ENCODE measurements around the gene COL16A1. TPM values are rescaled to one million over a fixed set of nuclear protein-coding genes. Genes with fewer than 3 reads are reported as not detected.

The COL16A1 gene
- total RNA-seq, 2 donors from 2014 or later: 10.1 to 15.8 TPM

- Histone ChIP-seq H3K9me3 (no peaks in the 10 kb centered on the region), H3K4me1 (peaks cover 21% of the 10 kb centered on the region), H3K4me3 (no peak overlapping the region), H3K27ac (peak overlapping the region in 2 of 4 donors; percentile 26 to 39), H3K27me3 (no peaks in the 10 kb centered on the region), H3K36me3 (replicated peaks in 1 of 2; ENCODE audit: insufficient read depth in 1 of 2, low read depth in 2 of 2) (no peaks in the 10 kb centered on the region)
- DNase-seq: peak; percentile 60 to 81 (median 78)
- TF ChIP-seq CTCF (IDR thresholded peaks at IDR 0.05) (no peak), POLR2A (IDR thresholded peaks at IDR 0.05) (no peak)
- peak; percentile 74 for ATAC-seq
- intact Hi-C loops (cut with DNase I): no loop called here
- 66% methylated on average over 4 of the region's 4 CpGs; no CpG with 5 or more reads in 1 of the 2 donors for WGBS, 2 donors
Measured at GRCh38 chr1:31696242-31696641, 7.6 kb downstream of the COL16A1 start.

GRCh38 chr1:31695327-31695726, 8.5 kb downstream of the COL16A1 start:
- Histone ChIP-seq H3K27me3 (no peaks in the 10 kb centered on the region), H3K36me3 (replicated peaks in 1 of 2; ENCODE audit: insufficient read depth in 1 of 2, low read depth in 2 of 2) (no peaks in the 10 kb centered on the region), H3K4me3 (no peak overlapping the region), H3K9me3 (no peaks in the 10 kb centered on the region), H3K27ac (peak overlapping the region in 1 of 4 donors; percentile 26), H3K4me1 (peaks cover 12% of the 10 kb centered on the region)
- ATAC-seq: no peak
- 60% methylated on average over 5 of the region's 5 CpGs; no CpG with 5 or more reads in 1 of the 2 donors for WGBS, 2 donors
- DNase-seq: no peak
- TF ChIP-seq POLR2A (IDR thresholded peaks at IDR 0.05) (no peak), CTCF (IDR thresholded peaks at IDR 0.05) (no peak)
- intact Hi-C loops (cut with DNase I): no loop called here

- Histone ChIP-seq H3K9me3 (no peaks in the 10 kb centered on the region), H3K4me1 (peaks cover 8% of the 10 kb centered on the region), H3K27me3 (no peaks in the 10 kb centered on the region), H3K27ac (no peak overlapping the region), H3K4me3 (no peak overlapping the region), H3K36me3 (replicated peaks in 1 of 2; ENCODE audit: insufficient read depth in 1 of 2, low read depth in 2 of 2) (no peaks in the 10 kb centered on the region)
- intact Hi-C loops (cut with DNase I): no loop called here
- DNase-seq: no peak
- TF ChIP-seq CTCF (IDR thresholded peaks at IDR 0.05): no peak
- TF ChIP-seq POLR2A (IDR thresholded peaks at IDR 0.05): no peak
- ATAC-seq: no peak
- WGBS, 2 donors: 82% methylated on average over 8 of the region's 8 CpGs
Measured at GRCh38 chr1:31694964-31695313, 8.9 kb downstream of the COL16A1 start.

GRCh38 chr1:31694069-31694963, 9.5 kb downstream of the COL16A1 start:
- 85 to 86% methylated on average over 11 to 12 of the region's 12 CpGs for WGBS, 2 donors
- DNase-seq (no peak), ATAC-seq (no peak)
- Histone ChIP-seq H3K4me1 (peaks cover 7% of the 10 kb centered on the region), H3K27ac (no peak overlapping the region), H3K4me3 (no peak overlapping the region), H3K9me3 (no peaks in the 10 kb centered on the region), H3K36me3 (replicated peaks in 1 of 2; ENCODE audit: insufficient read depth in 1 of 2, low read depth in 2 of 2) (no peaks in the 10 kb centered on the region), H3K27me3 (no peaks in the 10 kb centered on the region)
- TF ChIP-seq POLR2A (IDR thresholded peaks at IDR 0.05) (no peak), CTCF (IDR thresholded peaks at IDR 0.05) (no peak)
- intact Hi-C loops (cut with DNase I): no loop called here

GRCh38 chr1:31693231-31693630, 10.6 kb downstream of the COL16A1 start:
- intact Hi-C loops (cut with DNase I): no loop called here
- Histone ChIP-seq H3K9me3 (no peaks in the 10 kb centered on the region), H3K36me3 (replicated peaks in 1 of 2; ENCODE audit: insufficient read depth in 1 of 2, low read depth in 2 of 2) (no peaks in the 10 kb centered on the region), H3K27me3 (no peaks in the 10 kb centered on the region), H3K4me1 (peaks cover 7% of the 10 kb centered on the region), H3K4me3 (no peak overlapping the region), H3K27ac (no peak overlapping the region)
- DNase-seq (no peak), ATAC-seq (no peak)
- WGBS, 2 donors: 71 to 79% methylated on average over 10 of the region's 10 CpGs
- TF ChIP-seq CTCF (IDR thresholded peaks at IDR 0.05) (no peak), POLR2A (IDR thresholded peaks at IDR 0.05) (no peak)
